ENCODE data around the gene CLIP2.
"Not testable (repeated sequence)": the region's sequence is repeated elsewhere in the genome, so short reads cannot be mapped to it uniquely, and the experiment has no call there.

Gene CLIP2

DNA sequence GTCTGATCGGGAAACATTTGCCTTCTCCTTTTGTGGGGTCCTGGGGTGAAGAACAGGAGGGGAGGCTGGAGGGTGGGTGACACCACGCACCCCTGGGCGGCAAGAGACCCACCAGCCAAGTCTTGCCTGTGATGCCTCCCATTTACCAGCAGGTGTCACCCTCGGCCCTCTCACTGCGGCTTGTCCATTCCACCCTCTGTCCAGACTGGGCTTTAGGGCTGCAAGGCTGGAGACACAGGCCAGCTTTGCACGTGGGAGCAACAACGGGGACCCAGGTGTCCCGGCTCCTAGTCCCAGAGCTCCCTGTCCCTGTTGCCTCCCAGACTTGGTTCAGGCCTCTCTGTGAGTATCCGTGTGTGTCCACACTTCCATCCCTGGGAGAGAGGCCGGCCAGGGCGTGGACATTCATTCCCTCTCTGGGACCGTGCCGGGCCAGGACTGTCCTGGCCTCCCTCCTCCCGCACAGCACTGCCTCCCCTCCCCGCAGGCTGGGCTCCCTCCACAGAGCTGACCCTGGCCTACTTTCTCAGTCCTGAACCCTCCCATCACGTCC lies 128.3 kb downstream of the CLIP2 start:
- Mint-ChIP-seq H3K4me3 (no peak overlapping the region), H3K9me3 (no peaks in the 10 kb centered on the region), H3K27me3 (no peaks in the 10 kb centered on the region), H3K36me3 (ENCODE audit: low read depth) (no peaks in the 10 kb centered on the region), H3K4me1 (ENCODE audit: low read depth) (no peaks in the 10 kb centered on the region), H3K27ac (no peak overlapping the region)
- peak; percentile 74 for DNase-seq

GRCh38 chr7:74418076-74418475 lies 128.9 kb downstream of the CLIP2 start:
- H3K4me1 Mint-ChIP-seq (ENCODE audit: low read depth): no peaks in the 10 kb centered on the region
- H3K27ac Mint-ChIP-seq: no peak overlapping the region
- no peaks in the 10 kb centered on the region for H3K36me3 Mint-ChIP-seq (ENCODE audit: low read depth)
- H3K4me3 Mint-ChIP-seq: no peak overlapping the region
- H3K27me3 Mint-ChIP-seq: no peaks in the 10 kb centered on the region
- H3K9me3 Mint-ChIP-seq: no peaks in the 10 kb centered on the region
- no peak for DNase-seq

GRCh38 chr7:74418538-74418937 lies 129.3 kb downstream of the CLIP2 start:
- no peak for DNase-seq
- Mint-ChIP-seq H3K9me3 (no peaks in the 10 kb centered on the region), H3K4me3 (no peak overlapping the region), H3K27me3 (no peaks in the 10 kb centered on the region), H3K36me3 (ENCODE audit: low read depth) (no peaks in the 10 kb centered on the region), H3K27ac (no peak overlapping the region), H3K4me1 (ENCODE audit: low read depth) (no peaks in the 10 kb centered on the region)

DNA sequence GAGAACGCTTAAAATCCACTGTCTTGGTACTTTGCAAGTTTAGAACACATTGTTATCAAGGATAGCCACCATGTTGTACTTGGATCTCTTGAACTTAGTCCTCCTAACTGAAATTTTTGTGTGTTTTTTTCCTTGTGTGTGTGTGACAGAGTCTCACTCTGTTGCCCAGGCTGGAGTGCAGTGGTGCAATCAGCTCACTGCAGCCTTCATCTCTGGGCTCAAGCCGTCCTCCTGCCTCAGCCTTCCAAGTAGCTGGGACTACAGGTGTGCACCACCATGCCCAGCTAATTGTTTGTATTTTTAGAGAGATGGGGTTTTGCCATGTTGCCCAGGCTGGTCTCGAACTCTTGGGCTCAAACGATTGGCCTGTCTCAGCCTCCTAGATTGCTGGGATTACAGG lies 130.0 kb downstream of the CLIP2 start:
- H3K4me1 Mint-ChIP-seq (ENCODE audit: low read depth); H3K27ac Mint-ChIP-seq; H3K27me3 Mint-ChIP-seq; H3K36me3 Mint-ChIP-seq (ENCODE audit: low read depth); H3K4me3 Mint-ChIP-seq; H3K9me3 Mint-ChIP-seq; DNase-seq: not testable (repeated sequence)

DNA sequence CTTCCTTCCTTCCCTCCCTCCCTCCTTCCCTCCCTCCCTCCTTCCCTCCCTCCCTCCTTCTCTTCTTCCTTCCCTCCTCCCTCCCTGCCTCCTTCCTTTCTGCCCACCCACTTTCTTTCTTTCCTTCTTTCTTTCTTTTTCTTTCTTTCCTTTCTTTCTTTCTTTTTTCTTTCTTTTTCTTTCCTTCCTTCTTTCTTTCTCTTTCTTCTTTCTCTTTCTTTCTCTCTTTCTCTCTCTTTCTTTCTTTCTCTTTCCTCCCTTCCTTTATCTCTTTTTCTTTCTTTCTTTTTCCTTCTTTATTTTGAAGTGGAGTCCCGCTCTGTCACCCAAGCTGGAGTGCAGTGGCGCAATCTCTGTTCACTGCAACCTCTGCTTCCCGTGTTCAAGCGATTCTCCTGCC lies 130.8 kb downstream of the CLIP2 start:
- H3K4me3 Mint-ChIP-seq: no peak overlapping the region
- no peak overlapping the region for H3K27ac Mint-ChIP-seq
- no peaks in the 10 kb centered on the region for H3K4me1 Mint-ChIP-seq (ENCODE audit: low read depth)
- no peaks in the 10 kb centered on the region for H3K36me3 Mint-ChIP-seq (ENCODE audit: low read depth)
- no peaks in the 10 kb centered on the region for H3K9me3 Mint-ChIP-seq
- DNase-seq: no peak
- H3K27me3 Mint-ChIP-seq: no peaks in the 10 kb centered on the region

DNA sequence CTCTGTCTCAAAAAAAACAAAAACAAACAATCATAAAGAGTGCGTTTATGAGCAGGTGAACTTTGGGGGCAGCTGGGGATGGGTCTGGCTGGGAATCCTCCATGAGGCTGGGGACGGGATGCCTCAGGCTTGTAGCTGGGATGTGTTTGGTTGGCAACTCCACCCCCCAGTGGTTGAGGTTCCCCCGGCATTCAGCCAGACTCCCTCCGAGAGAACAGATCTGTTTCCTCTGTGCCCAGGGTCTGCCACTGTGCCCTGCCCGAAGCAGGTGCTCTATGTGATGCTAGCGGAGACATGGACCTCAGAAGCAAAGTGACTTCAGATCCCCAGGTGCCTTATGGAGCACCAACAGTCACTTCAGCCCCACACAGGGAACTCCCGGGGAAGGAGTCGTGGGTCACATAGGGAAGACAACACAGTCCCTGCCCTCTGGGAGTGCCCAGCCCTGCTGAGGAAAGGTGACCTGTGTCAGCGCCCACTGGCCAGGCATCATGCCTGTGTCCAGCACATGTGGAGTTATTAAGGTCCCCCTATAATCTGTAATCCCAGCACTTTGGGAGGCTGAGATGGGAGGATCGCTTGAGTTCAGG lies 135.2 kb downstream of the CLIP2 start:
- H3K4me1 Mint-ChIP-seq (ENCODE audit: low read depth): no peaks in the 10 kb centered on the region
- H3K4me3 Mint-ChIP-seq: no peak overlapping the region
- H3K36me3 Mint-ChIP-seq (ENCODE audit: low read depth): no peaks in the 10 kb centered on the region
- DNase-seq: no peak
- H3K27me3 Mint-ChIP-seq: no peaks in the 10 kb centered on the region
- H3K9me3 Mint-ChIP-seq: no peaks in the 10 kb centered on the region
- H3K27ac Mint-ChIP-seq: no peak overlapping the region

- Mint-ChIP-seq H3K27ac (no peak overlapping the region), H3K9me3 (no peaks in the 10 kb centered on the region), H3K4me3 (no peak overlapping the region), H3K4me1 (ENCODE audit: low read depth) (no peaks in the 10 kb centered on the region), H3K36me3 (ENCODE audit: low read depth) (no peaks in the 10 kb centered on the region), H3K27me3 (no peaks in the 10 kb centered on the region)
- DNase-seq: no peak
Measured at GRCh38 chr7:74428023-74428422, 138.8 kb downstream of the CLIP2 start.

DNA sequence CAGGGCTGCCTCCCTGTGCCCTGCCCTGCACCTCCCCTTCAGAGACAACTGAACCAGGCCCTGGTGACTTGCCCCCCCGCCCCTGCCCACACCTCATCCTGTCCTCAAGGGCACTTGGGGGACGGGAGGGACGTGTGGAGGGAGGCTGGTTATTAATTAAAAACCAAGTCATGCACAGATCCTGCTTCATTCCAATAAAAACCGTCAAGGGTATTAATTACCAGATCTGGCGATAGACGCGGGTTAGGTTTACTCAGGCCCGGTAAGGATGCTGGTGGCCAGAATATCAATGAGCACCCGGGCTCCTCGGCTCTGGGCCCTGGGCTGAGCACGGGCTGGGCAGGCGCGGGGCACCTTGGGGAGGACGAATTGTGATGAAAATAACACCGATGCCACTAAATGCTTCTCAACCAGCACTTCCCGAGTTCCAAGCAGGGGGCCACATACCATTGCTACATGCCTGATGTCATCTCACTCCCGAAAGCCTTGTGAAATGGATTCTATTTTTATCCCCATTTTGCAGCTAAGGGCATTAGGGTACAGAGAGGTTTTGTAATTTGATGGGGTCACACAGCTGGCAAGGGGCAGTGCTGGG lies 140.0 kb downstream of the CLIP2 start:
- Mint-ChIP-seq H3K4me1 (ENCODE audit: low read depth) (no peaks in the 10 kb centered on the region), H3K27ac (no peak overlapping the region), H3K27me3 (no peaks in the 10 kb centered on the region), H3K9me3 (no peaks in the 10 kb centered on the region), H3K4me3 (no peak overlapping the region), H3K36me3 (ENCODE audit: low read depth) (no peaks in the 10 kb centered on the region)
- DNase-seq: no peak

- H3K36me3 Mint-ChIP-seq (ENCODE audit: low read depth); H3K4me1 Mint-ChIP-seq (ENCODE audit: low read depth); H3K4me3 Mint-ChIP-seq; H3K9me3 Mint-ChIP-seq; DNase-seq; H3K27ac Mint-ChIP-seq; H3K27me3 Mint-ChIP-seq: not testable (repeated sequence)
Measured at GRCh38 chr7:74430409-74430808, 141.2 kb downstream of the CLIP2 start.

DNA sequence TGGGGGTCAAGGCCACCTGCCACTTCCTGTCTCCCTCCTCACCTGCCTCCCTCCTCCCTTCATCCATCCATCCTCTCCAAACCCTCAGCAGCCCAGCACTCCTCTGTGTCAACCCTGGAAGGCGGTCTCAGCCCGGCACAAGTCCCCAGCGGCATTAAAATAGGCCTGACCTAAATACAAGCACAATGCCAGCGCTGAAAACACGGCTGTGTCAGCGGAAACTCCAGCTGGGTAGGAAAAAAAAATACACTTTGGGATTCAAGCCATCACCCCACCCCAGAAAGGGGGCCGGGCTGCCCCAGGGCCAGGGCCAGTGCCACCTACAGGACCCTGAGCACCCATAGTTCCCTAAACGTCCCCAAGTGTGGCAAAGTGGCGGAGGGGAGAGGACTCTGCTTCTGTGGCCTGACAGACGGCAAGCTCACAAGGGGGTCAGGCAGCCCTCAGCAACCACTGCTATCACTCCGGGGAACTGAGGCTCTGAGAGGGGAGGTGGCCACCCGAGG lies 141.8 kb downstream of the CLIP2 start:
- DNase-seq: no peak

GRCh38 chr7:74437291-74437571 lies 148.0 kb downstream of the CLIP2 start:
- DNase-seq; H3K27ac Mint-ChIP-seq; H3K4me3 Mint-ChIP-seq; H3K27me3 Mint-ChIP-seq; H3K4me1 Mint-ChIP-seq (ENCODE audit: low read depth); H3K9me3 Mint-ChIP-seq; H3K36me3 Mint-ChIP-seq (ENCODE audit: low read depth): not testable (repeated sequence)

More for the DNA sequence above, 141.8 kb downstream of the CLIP2 start:
- no peaks in the 10 kb centered on the region for H3K27me3 Mint-ChIP-seq
- no peaks in the 10 kb centered on the region for H3K9me3 Mint-ChIP-seq
- H3K4me1 Mint-ChIP-seq (ENCODE audit: low read depth): no peaks in the 10 kb centered on the region
- no peaks in the 10 kb centered on the region for H3K36me3 Mint-ChIP-seq (ENCODE audit: low read depth)
- no peak overlapping the region for H3K27ac Mint-ChIP-seq
- H3K4me3 Mint-ChIP-seq: no peak overlapping the region

- Mint-ChIP-seq H3K27ac (no peak overlapping the region), H3K36me3 (ENCODE audit: low read depth) (no peaks in the 10 kb centered on the region), H3K4me1 (ENCODE audit: low read depth) (no peaks in the 10 kb centered on the region), H3K4me3 (no peak overlapping the region), H3K9me3 (peaks cover 6% of the 10 kb centered on the region), H3K27me3 (no peaks in the 10 kb centered on the region)
- no peak for DNase-seq
Measured at GRCh38 chr7:74438327-74438726, 149.1 kb downstream of the CLIP2 start.

DNA sequence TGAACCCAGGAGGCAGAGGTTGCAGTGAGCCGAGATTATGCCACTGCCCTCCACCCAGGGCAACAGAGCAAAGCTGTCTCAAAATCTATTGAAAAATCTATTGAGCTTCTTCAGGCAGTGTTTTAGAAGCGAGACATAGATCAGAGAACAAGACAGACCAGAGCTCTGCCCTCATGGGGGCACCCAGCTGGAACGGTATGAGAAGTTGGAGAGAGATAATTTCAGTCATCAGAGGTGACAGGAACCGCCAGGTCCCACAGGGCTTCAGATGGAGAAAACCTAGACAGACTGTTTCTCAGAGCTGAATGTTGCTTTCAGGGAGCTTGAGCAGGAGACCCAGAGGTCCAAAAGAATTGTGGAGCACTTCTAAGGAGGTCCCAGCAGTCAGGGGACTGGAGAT lies 150.3 kb downstream of the CLIP2 start:
- no peak for DNase-seq
- Mint-ChIP-seq H3K36me3 (ENCODE audit: low read depth) (no peaks in the 10 kb centered on the region), H3K4me1 (ENCODE audit: low read depth) (no peaks in the 10 kb centered on the region), H3K4me3 (no peak overlapping the region), H3K9me3 (peaks cover 6% of the 10 kb centered on the region), H3K27ac (no peak overlapping the region), H3K27me3 (no peaks in the 10 kb centered on the region)

GRCh38 chr7:74440143-74440542 lies 150.9 kb downstream of the CLIP2 start:
- DNase-seq; H3K27ac Mint-ChIP-seq; H3K27me3 Mint-ChIP-seq; H3K9me3 Mint-ChIP-seq; H3K4me3 Mint-ChIP-seq; H3K4me1 Mint-ChIP-seq (ENCODE audit: low read depth); H3K36me3 Mint-ChIP-seq (ENCODE audit: low read depth): not testable (repeated sequence)

DNA sequence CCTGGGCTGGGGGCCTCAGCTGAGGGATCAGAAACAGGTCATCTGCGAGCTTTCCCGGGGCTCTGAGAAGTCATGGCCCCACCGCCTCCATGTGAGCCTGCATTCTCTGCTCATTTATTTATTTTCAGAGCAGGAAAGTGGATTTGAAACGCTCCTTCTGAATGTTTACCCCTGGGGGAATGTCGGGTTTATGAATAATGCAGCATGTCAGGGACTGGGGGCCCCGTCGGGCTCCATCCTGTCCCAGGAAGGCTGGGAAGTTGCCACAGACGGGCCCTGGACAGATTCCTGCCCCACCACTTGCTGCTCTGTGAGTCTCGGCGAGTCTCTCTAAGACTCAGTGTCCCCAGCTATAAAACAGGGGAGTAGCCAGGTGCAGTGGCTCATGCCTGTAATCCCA lies 152.6 kb downstream of the CLIP2 start:
- no peak overlapping the region for H3K27ac Mint-ChIP-seq
- no peaks in the 10 kb centered on the region for H3K36me3 Mint-ChIP-seq (ENCODE audit: low read depth)
- DNase-seq: no peak
- H3K4me1 Mint-ChIP-seq (ENCODE audit: low read depth): no peaks in the 10 kb centered on the region
- H3K9me3 Mint-ChIP-seq: peaks cover 6% of the 10 kb centered on the region
- no peak overlapping the region for H3K4me3 Mint-ChIP-seq
- H3K27me3 Mint-ChIP-seq: no peaks in the 10 kb centered on the region

All from activated T-cell treated with anti-CD3 and anti-CD28 coated beads, Interleukin-2, amount 50 U/mL, for 24 hours (primary cell).